GM19455 (cell line): ENCODE results near the gene BICC1.

Source experiments
- ATAC-seq: cut with Tn5 transposase; IDR thresholded peaks from one replicate; pipeline ENCODE4 v1.9.1; 2021; ENCODE audit not compliant: unreplicated experiment

BICC1 gene

DNA sequence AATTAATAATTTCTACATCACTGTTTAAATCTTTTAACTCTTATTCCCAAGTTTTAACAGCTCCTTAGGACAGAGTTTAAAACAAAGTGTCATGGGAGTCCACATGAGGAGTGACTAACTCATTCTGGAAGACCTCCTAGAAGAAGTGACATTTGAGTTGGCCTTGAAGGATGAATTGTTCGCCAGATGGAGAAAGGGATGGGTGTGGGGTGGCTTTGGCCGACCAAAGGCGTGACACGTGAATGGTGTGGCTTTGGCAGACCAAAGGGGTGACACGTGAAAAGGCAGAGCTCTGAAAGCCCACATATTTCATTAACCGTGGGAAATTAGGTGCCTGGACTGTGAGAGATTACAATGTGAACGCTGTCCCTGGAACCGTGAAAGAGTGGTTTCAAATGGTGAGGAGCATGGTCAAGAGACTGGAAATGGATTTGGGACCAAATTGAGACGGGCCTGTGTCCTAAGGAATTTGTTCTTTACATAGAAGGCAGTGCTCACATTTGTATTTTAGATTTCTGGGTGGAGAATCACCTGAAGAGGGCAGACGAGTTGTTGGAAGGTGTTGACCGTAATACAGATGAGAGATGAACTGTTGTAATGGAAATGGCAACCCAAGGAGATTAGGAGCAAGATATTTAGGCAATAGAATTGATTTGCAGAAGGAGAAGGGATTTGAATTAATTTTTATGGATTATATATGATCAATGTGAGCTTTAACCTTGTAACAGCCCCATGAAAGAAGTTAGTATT lies 228.1 kb downstream of the BICC1 start:
- ATAC-seq, result no peak

DNA sequence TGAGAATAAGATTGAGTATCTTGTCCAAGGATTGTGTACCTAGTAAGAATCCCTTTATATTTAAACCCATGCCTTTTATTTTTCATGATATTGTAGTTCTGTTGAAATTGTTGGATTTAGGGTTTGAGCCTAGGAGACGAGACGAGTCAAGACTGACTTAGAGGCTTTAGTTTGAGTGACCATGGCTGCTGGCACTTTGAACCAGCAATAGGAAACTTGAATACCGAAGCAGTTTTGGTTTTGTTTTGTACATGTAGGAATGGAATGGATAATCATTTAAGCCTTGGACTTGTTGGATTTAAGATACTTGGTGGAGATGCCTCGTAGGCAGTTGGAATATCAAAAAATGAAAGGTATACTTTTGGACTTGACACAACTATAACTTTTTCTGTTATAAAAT lies 229.0 kb downstream of the BICC1 start:
- ATAC-seq, result no peak

DNA sequence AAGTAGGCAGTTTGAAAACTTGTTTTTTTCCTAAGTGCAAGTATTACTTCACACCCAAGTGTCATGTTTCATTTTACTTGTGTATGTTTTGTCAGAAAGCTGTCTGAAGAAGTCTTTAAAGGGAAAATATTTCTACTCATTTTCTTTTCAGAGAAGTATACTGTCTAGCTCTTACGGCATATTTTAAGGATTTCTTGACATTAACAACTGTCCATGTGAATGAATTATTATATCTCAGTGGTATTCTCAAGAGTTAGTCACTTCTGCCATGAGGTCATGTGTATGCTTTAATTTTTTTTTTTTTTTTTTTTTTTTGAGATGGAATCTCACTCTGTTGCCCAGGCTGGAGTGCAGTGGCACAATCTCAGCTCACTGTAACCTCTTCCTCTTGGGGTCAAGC lies 229.5 kb downstream of the BICC1 start:
- ATAC-seq, result no peak

DNA sequence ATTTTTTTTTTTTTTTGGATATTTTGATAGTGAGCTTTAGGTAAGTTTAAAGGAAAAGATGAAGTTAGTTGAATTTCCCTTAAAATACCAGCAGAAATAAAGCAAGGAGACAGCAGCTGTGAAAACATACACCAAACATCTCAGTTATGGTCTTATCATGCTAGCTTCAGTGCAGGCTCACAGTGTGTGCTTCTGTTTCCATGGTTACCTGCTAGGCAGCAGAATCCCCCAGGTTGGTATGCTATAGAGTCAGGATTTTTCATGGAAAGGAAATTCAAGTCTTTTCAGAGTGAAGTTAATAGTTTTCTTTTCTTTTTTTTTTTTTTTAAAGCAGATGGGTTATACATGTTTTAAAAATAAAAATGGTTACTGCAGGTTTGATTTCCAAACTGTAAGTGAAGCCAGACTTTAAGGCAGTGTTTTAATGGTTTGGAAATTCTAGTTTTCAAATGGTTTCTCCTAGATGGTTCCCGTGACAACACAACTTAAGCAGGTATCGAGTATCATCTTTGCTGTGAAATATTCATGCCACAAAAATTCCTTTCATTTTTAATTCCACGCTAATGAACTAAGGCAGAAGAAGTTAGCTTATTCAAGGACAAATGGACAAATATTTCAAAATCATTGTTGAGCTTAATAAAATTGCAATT lies 230.9 kb downstream of the BICC1 start:
- no peak for ATAC-seq

DNA sequence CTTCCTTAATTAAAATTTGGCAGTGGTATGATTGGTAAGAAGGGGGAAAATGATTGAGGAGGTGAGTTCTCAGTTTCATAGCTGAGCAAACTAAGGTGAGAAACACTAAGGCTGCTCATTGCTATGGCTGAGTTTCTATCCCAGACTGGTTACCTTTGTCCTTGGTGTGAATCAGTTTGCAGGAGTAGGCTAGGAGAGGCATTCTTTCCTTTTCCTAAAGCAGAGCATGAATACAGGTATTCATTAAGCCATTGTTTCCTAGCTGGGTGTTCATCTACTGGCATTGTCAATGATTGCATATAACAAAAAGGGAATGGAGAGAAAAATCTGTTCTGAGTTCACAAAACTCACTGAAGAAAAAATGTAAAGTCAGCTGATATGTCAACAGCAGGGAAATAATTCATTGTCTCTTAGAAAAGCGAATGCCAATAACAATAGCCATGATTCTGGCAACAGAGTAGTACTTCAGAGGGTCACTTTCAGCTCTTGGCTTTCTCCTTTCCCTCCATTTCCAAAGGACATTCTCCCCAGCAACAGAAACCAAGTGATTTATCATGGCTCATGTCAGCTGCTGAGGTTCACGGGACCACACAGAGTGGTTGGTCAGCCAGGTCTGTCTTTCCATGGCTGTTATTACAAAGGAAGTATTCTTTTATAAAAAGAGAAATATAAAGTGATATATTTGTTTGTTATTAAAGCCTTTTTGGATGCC lies 234.0 kb downstream of the BICC1 start:
- no peak for ATAC-seq

DNA sequence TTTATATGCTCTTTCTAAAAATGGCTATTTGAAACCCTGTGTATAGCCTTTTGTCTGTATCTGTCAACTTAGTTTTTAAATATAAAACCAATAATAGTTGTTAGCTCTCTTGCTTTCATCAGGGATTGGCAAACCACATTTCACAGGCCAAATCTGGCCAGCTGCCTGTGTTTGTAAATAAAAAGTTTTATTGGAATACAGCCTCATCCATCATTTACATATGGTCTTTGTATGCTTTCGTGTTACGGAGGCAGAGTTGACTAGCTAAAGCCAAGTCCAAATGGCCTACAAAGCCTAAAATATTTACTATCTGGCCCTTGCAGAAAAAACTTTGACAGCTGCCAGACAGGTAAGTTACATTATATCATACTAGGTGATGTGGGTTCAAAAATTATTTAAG lies 235.0 kb downstream of the BICC1 start:
- no peak for ATAC-seq

DNA sequence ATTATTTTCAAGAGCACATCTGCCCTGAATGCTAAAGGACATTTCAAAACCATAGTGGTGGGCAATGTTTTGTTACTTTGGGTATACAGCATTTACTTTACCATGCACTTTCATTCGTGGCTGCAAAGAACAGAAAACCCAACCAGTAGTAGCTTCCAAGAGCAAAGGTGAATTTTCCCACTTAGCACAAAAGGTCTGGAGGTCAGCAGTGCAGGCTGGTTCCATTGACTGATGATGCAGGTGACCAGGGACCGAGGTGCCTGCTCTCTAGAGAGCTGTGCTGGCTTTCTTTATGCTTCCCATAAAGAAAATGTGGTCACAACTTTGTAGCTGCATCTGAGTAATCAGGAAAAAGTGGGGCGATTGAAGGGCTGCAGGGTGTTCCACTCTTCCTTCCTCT lies 240.0 kb downstream of the BICC1 start:
- no peak for ATAC-seq

DNA sequence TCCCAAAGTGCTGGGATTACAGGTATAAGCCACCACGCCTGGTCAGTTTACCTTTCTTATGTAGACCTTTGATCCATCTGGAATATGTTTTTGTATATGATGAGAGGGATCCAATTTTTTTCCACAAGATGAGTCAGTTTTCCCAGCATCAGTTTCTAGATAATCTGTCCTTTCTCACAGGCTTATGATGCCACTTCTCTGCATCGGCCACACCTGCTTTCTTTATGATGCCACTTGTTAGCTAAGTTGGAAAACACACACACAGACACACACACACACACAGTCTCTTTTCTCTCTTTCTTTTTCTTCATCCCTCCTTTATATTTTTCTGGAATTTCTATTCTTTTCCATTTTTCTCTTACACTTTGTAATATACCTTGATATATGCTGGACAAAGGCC lies 240.8 kb downstream of the BICC1 start:
- ATAC-seq, result no peak

DNA sequence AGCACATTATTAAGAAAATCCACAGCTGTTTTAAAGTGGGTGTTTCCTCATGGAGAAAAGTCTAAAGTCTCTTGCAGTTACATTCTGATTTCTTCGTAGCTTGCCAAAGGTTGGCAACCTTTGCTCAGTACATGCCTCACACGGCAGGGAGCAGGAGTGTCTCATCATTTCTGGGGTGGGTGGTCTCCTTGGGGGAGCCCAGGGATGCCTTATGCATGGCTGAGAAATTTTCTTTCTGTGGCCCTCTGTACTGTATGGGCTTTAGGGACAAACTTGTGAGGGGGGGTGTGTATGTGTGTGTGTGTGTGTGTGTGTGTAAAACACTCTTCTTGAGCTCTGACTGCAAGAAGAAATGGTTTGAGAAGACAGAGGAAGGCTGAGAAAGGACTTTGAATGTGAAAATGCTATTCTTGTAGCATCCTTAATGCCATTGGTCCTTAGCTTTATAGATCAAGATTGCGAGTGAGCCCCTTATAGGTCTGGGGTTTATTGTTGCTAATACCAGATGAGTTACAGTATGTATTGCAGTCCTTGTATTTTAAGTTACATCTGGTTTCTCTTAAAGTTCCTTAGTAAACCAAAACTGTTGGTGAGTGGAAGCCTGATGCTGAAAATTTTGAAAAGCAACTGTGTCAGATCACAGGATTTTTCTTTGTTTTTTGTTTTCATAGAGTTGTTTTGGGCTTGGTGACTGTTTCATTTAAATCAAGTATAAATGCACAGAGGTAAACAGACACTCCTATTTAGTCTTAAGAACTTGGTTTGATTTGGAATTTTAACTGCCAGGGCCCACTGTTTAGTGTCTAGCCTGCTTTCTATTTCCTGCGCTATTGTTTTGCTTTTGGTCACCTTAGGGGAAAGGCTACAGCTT lies 242.0 kb downstream of the BICC1 start:
- ATAC-seq, result no peak

DNA sequence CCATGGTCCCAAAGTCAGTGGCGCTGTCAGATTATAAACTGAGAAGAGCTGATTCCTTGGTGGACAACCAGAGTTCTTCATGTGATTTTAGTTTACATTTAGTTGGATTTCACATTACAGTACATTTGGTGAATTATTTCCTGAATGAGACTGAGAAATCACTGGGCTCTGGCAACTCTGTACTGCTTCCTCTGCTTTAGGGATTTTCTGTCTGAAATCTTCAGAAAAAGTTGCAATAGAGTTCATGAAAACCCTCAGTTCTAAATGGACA lies 242.6 kb downstream of the BICC1 start:
- ATAC-seq, result no peak

DNA sequence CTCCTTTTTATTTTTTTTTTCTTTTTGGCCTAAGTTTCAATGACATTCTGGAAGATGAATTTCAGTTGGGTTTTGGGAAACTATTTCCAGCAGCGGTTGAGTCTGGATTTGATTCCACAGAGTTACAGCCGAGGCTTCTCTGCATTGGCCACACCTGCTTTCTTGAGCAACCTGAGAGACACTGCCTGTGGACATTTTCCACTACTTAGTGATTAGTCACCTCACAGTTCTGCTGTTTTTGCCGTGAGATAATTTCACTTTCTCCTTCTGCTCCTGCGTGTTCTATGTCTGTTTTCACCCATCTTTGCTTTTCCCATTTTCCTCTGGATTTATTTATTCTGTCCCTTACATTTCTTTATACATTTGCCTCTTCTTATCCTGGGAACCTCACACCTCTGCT lies 243.0 kb downstream of the BICC1 start:
- no peak for ATAC-seq

DNA sequence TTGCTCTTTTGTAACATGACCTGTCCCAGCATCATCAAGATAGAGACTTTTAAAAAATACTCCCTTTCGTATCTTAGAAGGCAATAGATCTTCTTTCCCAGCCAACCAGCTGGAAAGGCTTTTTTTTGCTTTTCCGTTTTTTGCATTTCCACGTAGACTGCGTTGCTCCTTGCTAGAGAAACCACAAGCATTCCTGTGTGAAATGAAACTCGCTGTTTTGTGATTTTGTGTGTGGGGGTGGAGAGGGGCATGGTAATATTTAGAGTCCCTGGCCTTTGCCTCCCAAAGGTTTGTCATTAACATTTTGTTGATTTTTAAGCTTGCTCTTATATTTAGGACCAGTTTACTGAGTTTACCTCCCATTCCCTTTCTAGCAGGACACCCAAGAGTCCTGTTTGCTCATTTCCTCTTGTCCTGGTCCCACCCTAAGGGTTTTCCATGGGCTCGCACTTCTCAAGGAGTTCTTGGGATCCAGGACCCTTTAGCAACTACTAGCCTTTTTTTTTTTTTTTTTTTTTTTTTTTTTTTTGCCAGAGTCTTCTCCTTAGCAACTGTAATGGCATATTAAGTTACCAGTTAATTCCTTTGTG lies 243.6 kb downstream of the BICC1 start:
- ATAC-seq, result no peak

DNA sequence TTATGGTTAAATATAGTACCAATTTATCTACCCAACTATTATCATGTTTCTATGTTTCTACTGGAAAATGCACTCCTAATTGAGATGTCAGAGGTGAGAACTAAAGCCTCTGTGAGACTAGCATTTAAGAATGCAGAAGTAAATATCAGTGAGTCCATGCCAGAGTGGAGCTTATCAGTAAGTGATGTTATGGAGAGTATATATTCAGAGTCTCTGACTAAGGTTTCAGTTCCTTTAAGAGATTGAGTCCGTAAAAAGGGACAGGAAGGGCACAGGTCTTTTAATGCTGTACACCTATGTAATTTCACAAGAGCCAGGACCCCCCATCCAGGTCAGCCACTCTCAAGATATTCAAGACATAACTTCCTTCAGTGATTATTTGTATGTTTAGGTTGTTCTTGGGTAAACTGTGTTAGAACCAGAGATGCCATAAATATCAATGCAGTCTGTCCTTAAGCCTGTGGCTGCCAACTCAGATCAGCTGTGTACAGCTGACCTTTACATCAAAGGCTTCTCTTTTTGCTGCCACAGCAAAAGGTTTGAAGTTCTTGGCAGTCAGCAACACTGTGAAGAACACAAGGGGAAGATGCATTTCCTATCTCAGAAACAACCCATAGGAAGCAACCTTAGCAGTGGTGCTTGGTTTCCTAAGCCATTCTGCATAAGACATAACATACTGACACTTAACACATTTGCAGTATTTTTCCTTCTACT lies 244.8 kb downstream of the BICC1 start:
- ATAC-seq, result no peak

DNA sequence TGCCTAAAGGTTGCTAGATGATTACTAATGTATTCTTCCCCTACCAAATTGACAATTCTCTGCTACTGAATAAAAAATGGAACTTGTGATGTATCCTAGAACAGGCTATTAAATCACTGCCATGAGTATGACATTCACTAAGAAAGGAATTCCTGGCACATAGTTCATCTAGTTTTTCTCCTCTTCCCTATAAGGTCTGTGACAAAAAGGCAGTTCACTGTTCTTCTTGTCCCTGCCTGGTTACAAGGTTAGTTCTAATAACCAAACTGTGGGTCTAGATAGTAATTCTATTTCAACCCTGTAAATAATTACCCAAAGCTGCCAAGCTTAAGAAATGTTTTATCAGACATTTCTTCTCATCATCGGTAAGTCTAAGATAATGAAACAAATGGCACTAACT lies 245.6 kb downstream of the BICC1 start:
- no peak for ATAC-seq

DNA sequence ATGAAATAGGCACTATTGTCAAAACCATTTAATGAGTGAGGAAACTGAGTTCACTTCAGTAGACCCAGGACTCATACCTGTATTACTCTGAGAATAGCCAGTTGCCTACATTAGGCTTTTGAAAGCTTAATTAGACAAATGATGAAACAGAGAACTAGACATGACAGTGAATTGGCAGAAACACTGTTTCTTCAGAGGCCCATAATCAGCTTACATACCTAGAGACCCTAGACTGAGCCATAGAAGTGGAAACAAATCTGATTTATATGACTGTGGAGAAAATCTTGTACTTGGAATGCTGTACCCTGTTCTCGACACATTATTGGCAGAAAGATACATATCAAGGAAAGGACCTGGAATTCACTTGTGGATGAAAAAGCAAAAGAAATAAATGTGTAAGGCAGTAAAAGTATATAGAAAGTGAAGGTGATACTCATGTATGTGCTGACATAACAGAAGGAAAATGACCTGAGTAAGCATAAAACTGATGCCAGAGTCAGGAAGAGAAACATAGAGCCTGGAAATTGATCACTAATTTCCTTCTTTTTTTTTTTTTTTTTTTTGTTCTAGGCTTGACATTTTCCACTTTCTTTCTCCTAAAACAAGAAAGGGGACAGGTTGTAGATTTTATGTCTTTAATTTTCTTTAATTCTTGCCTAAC lies 251.5 kb downstream of the BICC1 start:
- ATAC-seq, result no peak

DNA sequence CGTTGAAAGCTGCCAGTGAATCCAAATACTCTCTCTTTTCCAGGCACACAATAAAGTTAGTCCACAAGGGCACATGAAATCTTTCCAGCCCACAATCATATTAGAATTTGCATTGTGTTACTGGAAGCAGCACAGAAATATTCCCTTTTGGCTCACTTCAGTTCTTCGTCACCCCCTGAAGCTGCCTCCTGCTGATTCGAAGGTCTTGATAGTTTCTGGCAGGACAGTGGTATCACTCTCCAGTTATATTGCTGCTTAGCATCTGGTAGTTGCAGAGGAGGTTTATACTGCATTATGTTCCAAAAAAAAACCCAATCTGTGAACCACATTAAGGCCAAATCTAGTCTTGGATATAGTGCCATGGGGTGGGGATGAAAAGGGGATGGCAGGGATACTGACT lies 253.2 kb downstream of the BICC1 start:
- no peak for ATAC-seq

DNA sequence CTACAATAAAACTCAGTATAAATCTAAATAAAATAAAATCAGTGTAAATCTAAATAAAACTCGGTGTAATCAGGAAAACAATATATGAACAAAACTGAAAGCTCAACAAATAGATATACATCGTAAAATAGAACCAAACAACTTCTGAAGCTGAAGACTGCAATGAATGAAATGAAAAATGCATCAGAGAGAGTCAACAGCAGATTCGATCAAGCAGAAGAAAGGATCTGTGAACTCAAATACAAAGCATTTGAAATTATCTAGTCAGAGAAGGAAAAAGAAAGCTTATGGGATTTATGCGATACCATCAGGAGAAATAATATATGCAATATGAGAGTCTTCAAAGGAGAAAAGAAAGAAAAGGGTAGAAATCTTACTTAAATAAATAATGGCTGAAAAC lies 255.0 kb downstream of the BICC1 start:
- no peak for ATAC-seq

DNA sequence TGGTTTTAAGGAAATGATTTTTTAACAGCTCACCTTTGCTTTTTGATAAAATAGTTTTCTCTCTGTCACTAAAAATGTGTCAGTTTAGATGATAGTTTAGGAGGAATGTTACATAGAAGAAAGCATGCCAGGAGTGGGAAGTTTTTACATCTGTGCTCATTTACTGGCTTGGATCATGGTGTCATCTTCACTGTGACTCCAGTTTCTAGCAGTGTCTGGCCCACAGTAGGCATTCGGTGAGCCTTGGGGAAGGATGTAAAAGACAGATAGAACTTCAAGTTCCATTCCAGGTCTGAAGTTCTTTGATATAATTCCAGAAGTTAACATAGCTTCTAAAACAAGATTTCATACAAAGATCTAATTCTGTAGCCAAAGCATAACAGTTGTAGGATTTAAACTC lies 259.2 kb downstream of the BICC1 start:
- no peak for ATAC-seq

DNA sequence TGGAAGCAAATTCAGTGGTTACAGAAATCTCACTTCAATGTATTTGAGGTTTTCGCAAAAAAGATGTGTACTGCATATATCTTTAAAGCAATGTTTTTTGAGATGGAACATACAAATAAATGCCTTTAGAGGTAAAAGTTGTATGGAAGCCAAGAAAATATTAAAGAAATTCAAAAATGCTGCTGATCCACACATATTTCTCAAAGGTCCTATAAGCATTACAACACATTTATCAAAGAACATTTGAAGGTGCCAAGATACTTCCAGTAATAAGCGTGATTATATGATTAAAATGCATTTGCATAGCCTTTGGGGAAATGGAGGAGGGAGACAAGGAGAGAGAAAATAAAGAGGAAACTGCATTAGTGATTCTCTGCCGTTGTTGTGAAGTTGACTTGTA lies 260.1 kb downstream of the BICC1 start:
- no peak for ATAC-seq

DNA sequence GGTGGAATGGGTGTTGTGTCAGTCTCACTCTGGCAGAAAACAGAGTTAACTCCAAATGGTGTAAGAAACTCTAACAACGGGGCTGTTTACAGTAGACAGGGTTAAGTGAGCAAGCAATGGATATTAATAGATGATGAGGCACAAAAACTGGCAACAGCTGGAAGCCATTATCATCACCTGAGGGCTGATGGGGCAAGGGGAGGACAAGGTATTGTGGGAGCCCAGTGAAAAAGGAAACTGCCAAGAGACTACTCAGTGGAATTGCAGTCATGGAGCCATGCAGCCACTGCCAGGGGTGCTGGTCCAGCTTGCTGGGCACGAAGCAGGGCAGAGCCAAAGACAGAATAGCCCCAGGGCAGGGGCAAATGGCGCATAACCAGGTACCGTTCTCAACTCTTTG lies 260.7 kb downstream of the BICC1 start:
- ATAC-seq, result no peak
